LoVo (cell line): ENCODE results near the gene KLF16.

Experiments used
- DNase-seq: peaks from one replicate; pipeline ENCODE4 v3.0.0-alpha.2; 2016; ENCODE audit warnings: low spot score

KLF16 gene

GRCh38 chr19:1867349-1867724, 4.0 kb upstream of the KLF16 start:
- DNase-seq: no peak

- DNase-seq: no peak
Observed at GRCh38 chr19:1866693-1867348, 3.4 kb upstream of the KLF16 start.

GRCh38 chr19:1865172-1866010, 2.0 kb upstream of the KLF16 start:
- DNase-seq: no peak

- DNase-seq: peak; percentile 77
Observed at GRCh38 chr19:1864480-1865171, 1.2 kb upstream of the KLF16 start.

GRCh38 chr19:1863638-1864479, 480 bp upstream of the KLF16 start:
- DNase-seq: peak; percentile 93

GRCh38 chr19:1862424-1863327, 703 bp downstream of the KLF16 start:
- DNase-seq: peak; percentile 54

- DNase-seq: no peak
Observed at GRCh38 chr19:1862068-1862423, 1.3 kb downstream of the KLF16 start.

GRCh38 chr19:1861599-1862031, 1.8 kb downstream of the KLF16 start:
- DNase-seq: no peak

- no peak for DNase-seq
Observed at GRCh38 chr19:1860821-1861598, 2.4 kb downstream of the KLF16 start.

GRCh38 chr19:1860042-1860775, 3.2 kb downstream of the KLF16 start:
- DNase-seq: peak; percentile 29

- DNase-seq: no peak
Observed at GRCh38 chr19:1859331-1859781, 4.0 kb downstream of the KLF16 start.

- no peak for DNase-seq
Observed at GRCh38 chr19:1858412-1859081, 4.8 kb downstream of the KLF16 start.

GRCh38 chr19:1857648-1858326, 5.6 kb downstream of the KLF16 start:
- no peak for DNase-seq

GRCh38 chr19:1856698-1857603, 6.4 kb downstream of the KLF16 start:
- DNase-seq: peak; percentile 79

GRCh38 chr19:1856345-1856697, 7.1 kb downstream of the KLF16 start:
- DNase-seq: no peak

GRCh38 chr19:1855828-1856255, 7.5 kb downstream of the KLF16 start:
- no peak for DNase-seq
